Measurements from ENCODE around the gene CERS1.

GRCh38 chr19:18857223-18857622 lies 38.7 kb downstream of the CERS1 start:
- no peak for TF ChIP-seq CTCF (conservative IDR thresholded peaks at IDR 0.05; ENCODE audit: low read length)
- no peak for TF ChIP-seq EZH2phosphoT487 (IDR thresholded peaks at IDR 0.05; ENCODE audit: borderline replicate concordance)
